Fibroblast of pulmonary artery (primary cell): Measurements from ENCODE around the gene LRRC39.

Experiments used
- DNase-seq: peaks from one replicate; pipeline ENCODE4 v3.0.0-alpha.2; 2010; ENCODE audit warnings: low read depth
- H3K4me3 ChIP-seq: replicated peaks from 2 replicates; pipeline ENCODE4 v1.5.1; 2011; ENCODE audit warnings: low read depth, mild to moderate bottlenecking, control low read depth, low read length, moderate library complexity
- TF ChIP-seq, protein P1 (sequence below): IDR thresholded peaks from 2 replicates; pipeline ENCODE4 v1.5.1; 2011; ENCODE audit warnings: mild to moderate bottlenecking, control low read depth, low read length, inconsistent platforms; ENCODE audit errors: missing control alignments

Gene LRRC39

GRCh38 chr1:100183370-100183769 lies 5.3 kb upstream of the LRRC39 start:
- DNase-seq = no peak
- TF ChIP-seq, protein P1, sequence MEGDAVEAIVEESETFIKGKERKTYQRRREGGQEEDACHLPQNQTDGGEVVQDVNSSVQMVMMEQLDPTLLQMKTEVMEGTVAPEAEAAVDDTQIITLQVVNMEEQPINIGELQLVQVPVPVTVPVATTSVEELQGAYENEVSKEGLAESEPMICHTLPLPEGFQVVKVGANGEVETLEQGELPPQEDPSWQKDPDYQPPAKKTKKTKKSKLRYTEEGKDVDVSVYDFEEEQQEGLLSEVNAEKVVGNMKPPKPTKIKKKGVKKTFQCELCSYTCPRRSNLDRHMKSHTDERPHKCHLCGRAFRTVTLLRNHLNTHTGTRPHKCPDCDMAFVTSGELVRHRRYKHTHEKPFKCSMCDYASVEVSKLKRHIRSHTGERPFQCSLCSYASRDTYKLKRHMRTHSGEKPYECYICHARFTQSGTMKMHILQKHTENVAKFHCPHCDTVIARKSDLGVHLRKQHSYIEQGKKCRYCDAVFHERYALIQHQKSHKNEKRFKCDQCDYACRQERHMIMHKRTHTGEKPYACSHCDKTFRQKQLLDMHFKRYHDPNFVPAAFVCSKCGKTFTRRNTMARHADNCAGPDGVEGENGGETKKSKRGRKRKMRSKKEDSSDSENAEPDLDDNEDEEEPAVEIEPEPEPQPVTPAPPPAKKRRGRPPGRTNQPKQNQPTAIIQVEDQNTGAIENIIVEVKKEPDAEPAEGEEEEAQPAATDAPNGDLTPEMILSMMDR = no peak
- no peak overlapping the region for H3K4me3 ChIP-seq

GRCh38 chr1:100177295-100178041 lies 588 bp downstream of the LRRC39 start:
- H3K4me3 ChIP-seq = no peak overlapping the region
- TF ChIP-seq, protein P1 = no peak
- no peak for DNase-seq

GRCh38 chr1:100168051-100168450 lies 10.0 kb downstream of the LRRC39 start:
- no peak for DNase-seq
- TF ChIP-seq, protein P1 = no peak
- H3K4me3 ChIP-seq = no peak overlapping the region

GRCh38 chr1:100164702-100165101 lies 13.4 kb downstream of the LRRC39 start:
- DNase-seq = no peak
- TF ChIP-seq, protein P1 = no peak

DNA sequence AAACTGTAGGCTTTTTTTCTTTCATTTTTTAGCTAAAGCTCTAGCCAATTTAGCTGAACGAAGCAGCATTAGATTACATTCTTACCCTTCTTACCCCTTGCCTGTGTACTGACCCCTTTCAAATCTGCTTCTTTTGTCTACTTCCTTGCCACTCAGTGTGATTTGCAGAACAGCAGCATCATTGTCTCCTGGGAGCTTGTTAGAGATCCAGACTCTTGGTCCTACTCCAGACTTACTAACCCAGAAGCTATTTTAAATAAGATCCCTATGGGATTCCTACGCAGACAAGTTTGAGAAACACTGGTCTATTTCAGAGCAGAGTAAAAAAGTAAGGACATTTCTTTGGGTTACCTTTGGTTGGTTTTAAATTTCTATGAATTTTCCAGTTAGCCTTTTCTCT lies 13.8 kb downstream of the LRRC39 start:
- DNase-seq = peak; percentile 72
- TF ChIP-seq, protein P1 = no peak
- H3K4me3 ChIP-seq = no peak overlapping the region

More at GRCh38 chr1:100164702-100165101, 13.4 kb downstream of the LRRC39 start:
- no peak overlapping the region for H3K4me3 ChIP-seq

DNA sequence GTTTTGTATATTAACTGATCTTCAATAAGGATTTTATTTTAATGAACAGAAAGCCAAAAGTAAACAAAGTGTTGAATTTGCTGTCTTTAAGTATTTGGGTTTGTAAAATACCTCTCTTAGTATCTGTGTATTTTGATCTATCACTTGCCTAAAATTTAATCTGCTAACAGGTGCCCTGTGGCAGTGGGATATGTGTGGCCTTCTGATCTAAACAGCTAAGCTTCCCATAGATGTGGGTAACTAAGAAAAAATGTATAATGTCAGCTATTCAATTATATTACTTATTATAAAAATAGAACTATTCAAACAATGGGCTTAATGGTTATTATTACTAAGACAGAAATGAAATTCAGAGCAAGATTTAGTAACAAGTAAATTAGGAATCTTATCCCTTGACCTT lies 15.2 kb downstream of the LRRC39 start:
- TF ChIP-seq, protein P1 = no peak
- H3K4me3 ChIP-seq = no peak overlapping the region
- no peak for DNase-seq

GRCh38 chr1:100152271-100152670 lies 25.8 kb downstream of the LRRC39 start:
- DNase-seq = no peak
- TF ChIP-seq, protein P1 = no peak

More at GRCh38 chr1:100152271-100152670, 25.8 kb downstream of the LRRC39 start:
- H3K4me3 ChIP-seq = no peak overlapping the region
